AG04450 (cell line): Measurements from ENCODE around the gene PFKFB2. TPM values are rescaled to one million over a fixed set of nuclear protein-coding genes. Genes with fewer than 3 reads are reported as not detected.

Experiments
- CTCF ChIA-PET: fragments of 300-600, 350-600 bp; formaldehyde crosslinking; extraction: SDS; loops from one replicate; lab custom pipeline; 2022; ENCODE audit warnings: antibody characterized with exemption, inconsistent platforms; lab: Charles Lee
- POLR2A ChIA-PET: fragments of 350-600 bp; formaldehyde crosslinking; extraction: SDS; loops from one replicate; lab custom pipeline; 2021; ENCODE audit warnings: antibody characterized with exemption, inconsistent platforms; lab: Yijun Ruan, JAX
- DNase-seq: peaks from one replicate; pipeline ENCODE4 v3.0.0-alpha.2; 2011; ENCODE audit warnings: low read depth, low spot score
- H3K27ac ChIP-seq: one replicate; pipeline ENCODE4 v1.5.1; 2012; ENCODE audit warnings: low read depth, low read length, control low read depth
- H3K27me3 ChIP-seq: one replicate; pipeline ENCODE4 v1.6.0; 2012; ENCODE audit warnings: low read length; ENCODE audit not compliant: control insufficient read depth, insufficient read depth
- H3K4me3 ChIP-seq: 2 replicates; pipeline ENCODE4 v1.5.1; 2011; ENCODE audit warnings: mild to moderate bottlenecking, low read depth, low read length, control low read depth
- H3K9me3 ChIP-seq: 2 replicates; pipeline ENCODE4 v1.5.1; 2012; ENCODE audit warnings: low read length; ENCODE audit not compliant: control insufficient read depth, insufficient read depth
- CTCF ChIP-seq: IDR thresholded peaks from 2 replicates; pipeline ENCODE4 v1.5.1; 2011; ENCODE audit warnings: low read depth, low read length, control low read depth, inconsistent platforms
- polyA plus RNA-seq: library from polyadenylated mRNA; depleted of rRNA; stranded (reverse); fragments of >200 nt; gene quantifications from 2 replicates; pipeline ENCODE4 v1.2.3, GENCODE V29; 2011

Gene PFKFB2
- polyA plus RNA-seq, 1 experiment, result 1.7 TPM

- TF ChIP-seq CTCF, result no peak
- ChIA-PET POLR2A (no interaction called here), CTCF (interaction anchor here (1.1 kb wide), 2 partner anchors 19 to 25 kb away, joined by 3 to 4 read pairs; no protein-coding TSS in a partner anchor)
- Histone ChIP-seq H3K9me3 (no peaks in the 10 kb centered on the region), H3K27me3 (peaks cover 13% of the 10 kb centered on the region), H3K27ac (no peak within 1 kb of the TSS), H3K4me3 (no peak within 1 kb of the TSS)
- no peak for DNase-seq
Observed at GRCh38 chr1:207103892-207104373, 50.9 kb downstream of the PFKFB2 start, which contains the start of gene C4BPA. Gene C4BPA (plus strand): TSS chr1:207104233. CDS start chr1:207113026, 8,793 bp downstream.

- POLR2A ChIA-PET, result no interaction called here
- H3K9me3 ChIP-seq, result no peaks in the 10 kb centered on the region
- CTCF ChIA-PET, result no interaction called here
- H3K27me3 ChIP-seq, result peaks cover 3% of the 10 kb centered on the region
- no peak for TF ChIP-seq CTCF
- no peak overlapping the region for H3K27ac ChIP-seq
- H3K4me3 ChIP-seq, result no peak overlapping the region
- no peak for DNase-seq
Observed at GRCh38 chr1:207109004-207109403, 55.9 kb downstream of the PFKFB2 start.

GRCh38 chr1:207112616-207113296, 59.7 kb downstream of the PFKFB2 start:
- no peak for DNase-seq
- H3K27me3 ChIP-seq, result no peaks in the 10 kb centered on the region
- POLR2A ChIA-PET, result no interaction called here
- no peak for TF ChIP-seq CTCF
- CTCF ChIA-PET, result no interaction called here
- H3K4me3 ChIP-seq, result no peak overlapping the region
- H3K27ac ChIP-seq, result no peak overlapping the region
- H3K9me3 ChIP-seq, result no peaks in the 10 kb centered on the region

- Histone ChIP-seq H3K27me3 (no peaks in the 10 kb centered on the region), H3K4me3 (no peak overlapping the region), H3K9me3 (no peaks in the 10 kb centered on the region), H3K27ac (no peak overlapping the region)
- no peak for DNase-seq
- ChIA-PET POLR2A (no interaction called here), CTCF (interaction anchor here (0.6 kb wide), 1 partner anchor 709 kb away, joined by 3 read pairs; no protein-coding TSS in a partner anchor)
- no peak for TF ChIP-seq CTCF
Observed at GRCh38 chr1:207115269-207115668, 62.2 kb downstream of the PFKFB2 start.

- DNase-seq, result no peak
- POLR2A ChIA-PET, result no interaction called here
- H3K27me3 ChIP-seq, result no peaks in the 10 kb centered on the region
- no peaks in the 10 kb centered on the region for H3K9me3 ChIP-seq
- CTCF ChIA-PET, result no interaction called here
- no peak overlapping the region for H3K27ac ChIP-seq
- no peak overlapping the region for H3K4me3 ChIP-seq
- no peak for TF ChIP-seq CTCF
Observed at GRCh38 chr1:207124389-207124788, 71.3 kb downstream of the PFKFB2 start.
